ENCODE measurements around the gene MYO5A. TPM values are rescaled to one million over a fixed set of nuclear protein-coding genes. Genes with fewer than 3 reads are reported as not detected.

The MYO5A gene
- total RNA-seq, 1 experiment from 2014 or later = 17.6 TPM

- TF ChIP-seq YY1 (IDR thresholded peaks at IDR 0.05; ENCODE audit: extremely low read depth, insufficient replicate concordance, low read depth, low read length) (no peak), ZNF274 (IDR thresholded peaks at IDR 0.05; ENCODE audit: low read depth, low read length) (no peak), JUND (IDR thresholded peaks at IDR 0.05) (no peak), ATF3 (IDR thresholded peaks at IDR 0.05) (no peak), EGR1 (IDR thresholded peaks at IDR 0.05; ENCODE audit: low read depth) (no peak)
Observed at GRCh38 chr15:52394118-52394517, 134.6 kb downstream of the MYO5A start (continued).

GRCh38 chr15:52392008-52392687 lies 136.5 kb downstream of the MYO5A start:
- Histone ChIP-seq H3K4me1 (ENCODE audit: control insufficient read depth in 1 of 2, insufficient read depth in 2 of 2, low read length in 2 of 2) (no peaks in the 10 kb centered on the region), H3K79me2 (ENCODE audit: insufficient read depth, low read length) (no peaks in the 10 kb centered on the region), H3K9ac (ENCODE audit: low read length) (no peak overlapping the region), H3K36me3 (ENCODE audit: control insufficient read depth in 1 of 2, insufficient read depth in 2 of 2, low read length in 2 of 2) (no peaks in the 10 kb centered on the region), H3K4me2 (ENCODE audit: low read length) (no peak overlapping the region), H3K27me3 (ENCODE audit: insufficient read depth, low read length) (no peaks in the 10 kb centered on the region), H3K9me3 (ENCODE audit: control insufficient read depth in 1 of 2, insufficient read depth in 1 of 2, low read depth in 1 of 2, low read length in 2 of 2) (no peaks in the 10 kb centered on the region), H3K27ac (ENCODE audit: low read depth, low read length) (no peak overlapping the region), H2AFZ (ENCODE audit: low read depth, low read length, poor library complexity, severe bottlenecking) (no peak overlapping the region), H3K4me3 (replicated peaks in 1 of 2; ENCODE audit: low read depth in 1 of 2, low read length in 2 of 2) (no peak overlapping the region), H4K20me1 (ENCODE audit: insufficient read depth) (no peaks in the 10 kb centered on the region), H3K9me2 (ENCODE audit: insufficient read depth) (no peaks in the 10 kb centered on the region)
- POLR2A ChIA-PET = no interaction called here
- TF ChIP-seq EZH2 (IDR thresholded peaks at IDR 0.05) (no peak), ATF3 (IDR thresholded peaks at IDR 0.05) (no peak), POLR2AphosphoS5 (IDR thresholded peaks at IDR 0.05; ENCODE audit: low read depth, low read length) (no peak), FOSL1 (IDR thresholded peaks at IDR 0.05; ENCODE audit: low read depth) (no peak), SRF (IDR thresholded peaks at IDR 0.05; ENCODE audit: low read depth) (no peak), RAD21 (IDR thresholded peaks at IDR 0.05; ENCODE audit: low read depth) (no peak), YY1 (IDR thresholded peaks at IDR 0.05; ENCODE audit: extremely low read depth, insufficient replicate concordance, low read depth, low read length) (no peak), ZFX (IDR thresholded peaks at IDR 0.05) (no peak), ZBTB33 (IDR thresholded peaks at IDR 0.05; ENCODE audit: extremely low read depth, insufficient replicate concordance, low read length) (no peak), SIN3A (IDR thresholded peaks at IDR 0.05; ENCODE audit: low read depth) (no peak), SP1 (IDR thresholded peaks at IDR 0.05; ENCODE audit: low read depth) (no peak)
- CTCF ChIA-PET = no interaction called here
- intact Hi-C loops (cut with micrococcal nuclease) = no loop called here
- ATAC-seq = no peak
- RAD21 ChIA-PET (ENCODE audit: low non-redundant PET in 1 of 2, low total read pairs in 2 of 2, uncharacterized antibody in 2 of 2, unreplicated experiment in 2 of 2) = no interaction called here
- BruUV-seq (replicated peaks) = no TSS peak
- DNase-seq (ENCODE audit: low read depth, low spot score) = no peak

Measured in HCT116 (cell line).